H9 (cell line): Measurements from ENCODE around the gene ZNRF4. TPM values are rescaled to one million over a fixed set of nuclear protein-coding genes. Genes with fewer than 3 reads are reported as not detected.

Experiments
- DNase-seq: peaks from one replicate; pipeline ENCODE4 v3.0.0-alpha.2; 2017
- H2AFZ ChIP-seq: one replicate; pipeline ENCODE4 v1.6.1; 2013; ENCODE audit warnings: mild to moderate bottlenecking, low read length, control low read depth, moderate library complexity
- H2AK5ac ChIP-seq: 2 replicates; pipeline ENCODE4 v1.6.1; 2013; ENCODE audit warnings: low read length, control low read depth, mixed read lengths; ENCODE audit not compliant: insufficient read length
- H2BK120ac ChIP-seq: one replicate; pipeline ENCODE4 v1.6.1; 2013; ENCODE audit warnings: low read depth, mild to moderate bottlenecking, low read length, control low read depth, inconsistent platforms; ENCODE audit not compliant: poor library complexity, severe bottlenecking
- H2BK12ac ChIP-seq: 2 replicates; pipeline ENCODE4 v1.6.1; 2013; ENCODE audit warnings: low read length, control low read depth, mixed read lengths, low read depth; ENCODE audit not compliant: insufficient read length
- H2BK15ac ChIP-seq: 2 replicates; pipeline ENCODE4 v1.6.1; 2013; ENCODE audit warnings: low read depth, low read length, control low read depth
- H2BK20ac ChIP-seq: one replicate; pipeline ENCODE4 v1.6.1; 2013; ENCODE audit warnings: low read depth, mild to moderate bottlenecking, low read length, control low read depth, inconsistent platforms; ENCODE audit not compliant: poor library complexity, severe bottlenecking
- H2BK5ac ChIP-seq: 2 replicates; pipeline ENCODE4 v1.6.1; 2013; ENCODE audit warnings: low read length, control low read depth, mixed read lengths; ENCODE audit not compliant: insufficient read length
- H3K14ac ChIP-seq: 2 replicates; pipeline ENCODE4 v1.6.1; 2013; ENCODE audit warnings: low read length, control low read depth; ENCODE audit not compliant: insufficient read depth
- H3K18ac ChIP-seq: 2 replicates; pipeline ENCODE4 v1.6.1; 2013; ENCODE audit warnings: low read depth, mild to moderate bottlenecking, mixed read lengths, low read length, control low read depth; ENCODE audit not compliant: insufficient read length
- H3K23ac ChIP-seq: 2 replicates; pipeline ENCODE4 v1.6.1; 2013; ENCODE audit warnings: low read length, control low read depth, mixed read lengths, low read depth; ENCODE audit not compliant: insufficient read length
- H3K23me2 ChIP-seq: 2 replicates; pipeline ENCODE4 v1.6.1; 2013; ENCODE audit warnings: low read depth, mild to moderate bottlenecking, mixed read lengths, low read length, control low read depth; ENCODE audit not compliant: insufficient read length, poor library complexity, severe bottlenecking
- H3K27ac ChIP-seq: 2 replicates; pipeline ENCODE4 v1.5.1; 2013; ENCODE audit warnings: low read length, control low read depth, mixed read lengths, low read depth; ENCODE audit not compliant: insufficient read length
- H3K27me3 ChIP-seq: 2 replicates; pipeline ENCODE4 v1.6.1; 2013; ENCODE audit warnings: low read length, control low read depth, inconsistent platforms; ENCODE audit not compliant: insufficient read depth
- H3K4ac ChIP-seq: 2 replicates; pipeline ENCODE4 v1.6.1; 2013; ENCODE audit warnings: low read depth, mild to moderate bottlenecking, control low read depth, inconsistent platforms, low read length, moderate library complexity
- H3K4me1 ChIP-seq: 2 replicates; pipeline ENCODE4 v1.6.1; 2013; ENCODE audit warnings: low read length, control low read depth, inconsistent platforms; ENCODE audit not compliant: insufficient read depth
- H3K4me2 ChIP-seq: 2 replicates; pipeline ENCODE4 v1.6.1; 2013; ENCODE audit warnings: low read length, control low read depth, mixed read lengths; ENCODE audit not compliant: insufficient read length, insufficient read depth
- H3K56ac ChIP-seq: 2 replicates; pipeline ENCODE4 v1.6.1; 2013; ENCODE audit warnings: low read depth, mild to moderate bottlenecking, mixed read lengths, low read length, control low read depth; ENCODE audit not compliant: insufficient read length
- H3K79me1 ChIP-seq: 2 replicates; pipeline ENCODE4 v1.6.1; 2013; ENCODE audit warnings: low read depth, mild to moderate bottlenecking, moderate library complexity, low read length, control low read depth, inconsistent platforms; ENCODE audit not compliant: insufficient read depth, poor library complexity, severe bottlenecking
- H3K79me2 ChIP-seq: 2 replicates; pipeline ENCODE4 v1.6.1; 2013; ENCODE audit warnings: low read length, control low read depth, inconsistent platforms; ENCODE audit not compliant: insufficient read depth
- H3K9ac ChIP-seq: 2 replicates; pipeline ENCODE4 v1.6.1; 2013; ENCODE audit warnings: low read length, control low read depth, mixed read lengths; ENCODE audit not compliant: insufficient read length; ENCODE audit errors: extremely low read depth
- H3K9me3 ChIP-seq: one replicate; pipeline ENCODE4 v1.6.1; 2013; ENCODE audit warnings: low read depth, low read length, inconsistent platforms; ENCODE audit not compliant: control insufficient read depth
- H3T11ph ChIP-seq: one replicate; pipeline ENCODE4 v1.6.1; 2013; ENCODE audit warnings: mild to moderate bottlenecking, low read length, control low read depth, inconsistent platforms
- H4K20me1 ChIP-seq: one replicate; pipeline ENCODE4 v1.6.1; 2013; ENCODE audit not compliant: control insufficient read depth, insufficient read length, insufficient read depth
- H4K5ac ChIP-seq: 2 replicates; pipeline ENCODE4 v1.6.1; 2013; ENCODE audit warnings: low read depth, mild to moderate bottlenecking, mixed read lengths, low read length, control low read depth; ENCODE audit not compliant: insufficient read length
- H4K8ac ChIP-seq: replicated peaks from 2 replicates; pipeline ENCODE4 v1.6.1; 2013; ENCODE audit warnings: low read length, control low read depth, mixed read lengths, low read depth; ENCODE audit not compliant: insufficient read length
- H4K91ac ChIP-seq: 2 replicates; pipeline ENCODE4 v1.6.1; 2013; ENCODE audit warnings: low read depth, mild to moderate bottlenecking, moderate library complexity, mixed read lengths, low read length, control low read depth; ENCODE audit not compliant: insufficient read length
- H3K27ac Mint-ChIP-seq, 3 experiments: 2 replicates in 2 of 3; 3 replicates in 1 of 3; pipeline ENCODE4 v1.8.0; 2020 to 2021; ENCODE audit warnings: mixed read lengths in 3 of 3, mild to moderate bottlenecking in 1 of 3, moderate library complexity in 1 of 3
- H3K27me3 Mint-ChIP-seq: 2 replicates; pipeline ENCODE4 v1.8.0; 2021; ENCODE audit warnings: low read depth, mild to moderate bottlenecking, moderate library complexity, mixed read lengths
- H3K36me3 Mint-ChIP-seq, 3 experiments: 2 replicates in 2 of 3; 3 replicates in 1 of 3; pipeline ENCODE4 v1.8.0; 2020 to 2021; ENCODE audit warnings: low read depth in 3 of 3, mixed read lengths in 3 of 3; ENCODE audit not compliant: insufficient read depth in 1 of 3
- H3K4me1 Mint-ChIP-seq, 2 experiments: 2 replicates each; pipeline ENCODE4 v1.8.0; 2020; ENCODE audit warnings: mixed read lengths in 2 of 2
- H3K4me3 Mint-ChIP-seq, 2 experiments: 2 replicates in 1 of 2; 3 replicates in 1 of 2; pipeline ENCODE4 v1.8.0; 2020 to 2021; ENCODE audit warnings: mild to moderate bottlenecking in 2 of 2, mixed read lengths in 2 of 2, moderate library complexity in 1 of 2
- H3K9me3 Mint-ChIP-seq, 2 experiments: 2 replicates in 1 of 2; 3 replicates in 1 of 2; pipeline ENCODE4 v1.8.0; 2020; ENCODE audit warnings: mild to moderate bottlenecking in 2 of 2, mixed read lengths in 2 of 2, moderate library complexity in 1 of 2
- CTCF ChIP-seq: fragments of 200-600 bp; sonication (generic); conservative IDR thresholded peaks from 3 replicates; pipeline ENCODE4 v1.8.0; 2021; ENCODE audit warnings: antibody characterized with exemption, mild to moderate bottlenecking
- WGBS: extraction: QIAGEN DNeasy Blood & Tissue Kit; methylation state at CpG from one replicate; pipeline ENCODE4 v1.1.7; 2013; ENCODE audit warnings: missing lambda C conversion rate, low lambda C conversion rate, mixed read lengths; ENCODE audit not compliant: insufficient read length; ENCODE audit errors: extremely low coverage; 5-methylcytosine and 5-hydroxymethylcytosine counted together
- total RNA-seq: library from RNA; stranded (reverse); gene quantifications from 2 replicates; pipeline ENCODE4 v1.2.1, GENCODE V29; 2021

The ZNRF4 gene
- total RNA-seq, 1 experiment from 2014 or later, result not detected

- no peak overlapping the region for H3K4ac ChIP-seq
- Mint-ChIP-seq H3K27me3 (peaks cover 68% of the 10 kb centered on the region), H3K9me3 (peaks cover 4 to 24% of the 10 kb centered on the region in 2 experiments; a peak in 4 of 5 replicates), H3K36me3 (no peaks in the 10 kb centered on the region; a peak in 1 of 7 replicates), H3K27ac (no peak overlapping the region), H3K4me1 (peaks cover 2 to 6% of the 10 kb centered on the region in 2 experiments; a peak in 1 of 4 replicates), H3K4me3 (peak overlapping the region in 1 of 2 experiments; percentile 69; a peak in 2 of 5 replicates)
- no peak overlapping the region for H3T11ph ChIP-seq
- no CpG with 5 or more reads among the region's 32 CpGs for WGBS
- no peak overlapping the region for H4K5ac ChIP-seq
- no peaks in the 10 kb centered on the region for H3K27me3 ChIP-seq
- H4K91ac ChIP-seq, result no peak overlapping the region
- H2BK120ac ChIP-seq, result no peak overlapping the region
- no peak overlapping the region for H2BK15ac ChIP-seq
- no peak overlapping the region for H4K8ac ChIP-seq
- no peak overlapping the region for H2BK20ac ChIP-seq
- no peak overlapping the region for H3K4me2 ChIP-seq
- no peak overlapping the region for H3K27ac ChIP-seq
- H3K56ac ChIP-seq, result no peak overlapping the region
- no peak overlapping the region for H3K23ac ChIP-seq
- TF ChIP-seq CTCF, result no peak
- H3K9ac ChIP-seq, result no peak overlapping the region
- no peak overlapping the region for H2AFZ ChIP-seq
- H2BK12ac ChIP-seq, result no peak overlapping the region
- H2AK5ac ChIP-seq, result no peak overlapping the region
- no peaks in the 10 kb centered on the region for H4K20me1 ChIP-seq
- H3K4me1 ChIP-seq, result no peaks in the 10 kb centered on the region
- no peak for DNase-seq
- H3K18ac ChIP-seq, result no peak overlapping the region
- H3K23me2 ChIP-seq, result no peaks in the 10 kb centered on the region
- no peak overlapping the region for H2BK5ac ChIP-seq
- no peaks in the 10 kb centered on the region for H3K79me2 ChIP-seq
- H3K14ac ChIP-seq, result no peak overlapping the region
- no peaks in the 10 kb centered on the region for H3K79me1 ChIP-seq
- no peaks in the 10 kb centered on the region for H3K9me3 ChIP-seq
Measured at GRCh38 chr19:5478241-5478924, 23.2 kb downstream of the ZNRF4 start.
